Brain microvascular endothelial cell (primary cell): ENCODE results near the gene CCDC9B.

ENCODE experiments used
- DNase-seq: peaks from one replicate; pipeline ENCODE4 v3.0.0-alpha.2; 2020
- H3K27ac ChIP-seq: fragments of 250-450 bp; sonication (Bioruptor Pico); 2 replicates; pipeline ENCODE4 v1.5.1; 2020; ENCODE audit warnings: mild to moderate bottlenecking, moderate library complexity
- H3K27me3 ChIP-seq: fragments of 250-450 bp; sonication (Bioruptor Pico); replicated peaks from 2 replicates; pipeline ENCODE4 v1.5.1; 2020; ENCODE audit warnings: mild to moderate bottlenecking
- H3K36me3 ChIP-seq: fragments of 250-450 bp; sonication (Bioruptor Pico); replicated peaks from 2 replicates; pipeline ENCODE4 v1.5.1; 2020; ENCODE audit warnings: mild to moderate bottlenecking
- H3K4me3 ChIP-seq: 2 replicates; pipeline ENCODE4 v1.5.1; 2011; ENCODE audit warnings: low read depth, mild to moderate bottlenecking, control low read depth, low read length, moderate library complexity
- in situ Hi-C: cut with HindIII; loops from 2 replicates; pipeline ENCODE4 v1.10.0; 2017; ENCODE audit warnings: low sequenced_read_pairs, low pct_ligation_motif_present
- TF ChIP-seq, protein P1 (sequence below): IDR thresholded peaks from 2 replicates; pipeline ENCODE4 v1.5.1; 2011; ENCODE audit warnings: low read depth, mild to moderate bottlenecking, moderate library complexity, low read length, control low read depth, inconsistent platforms; ENCODE audit errors: missing control alignments

CCDC9B gene

DNA sequence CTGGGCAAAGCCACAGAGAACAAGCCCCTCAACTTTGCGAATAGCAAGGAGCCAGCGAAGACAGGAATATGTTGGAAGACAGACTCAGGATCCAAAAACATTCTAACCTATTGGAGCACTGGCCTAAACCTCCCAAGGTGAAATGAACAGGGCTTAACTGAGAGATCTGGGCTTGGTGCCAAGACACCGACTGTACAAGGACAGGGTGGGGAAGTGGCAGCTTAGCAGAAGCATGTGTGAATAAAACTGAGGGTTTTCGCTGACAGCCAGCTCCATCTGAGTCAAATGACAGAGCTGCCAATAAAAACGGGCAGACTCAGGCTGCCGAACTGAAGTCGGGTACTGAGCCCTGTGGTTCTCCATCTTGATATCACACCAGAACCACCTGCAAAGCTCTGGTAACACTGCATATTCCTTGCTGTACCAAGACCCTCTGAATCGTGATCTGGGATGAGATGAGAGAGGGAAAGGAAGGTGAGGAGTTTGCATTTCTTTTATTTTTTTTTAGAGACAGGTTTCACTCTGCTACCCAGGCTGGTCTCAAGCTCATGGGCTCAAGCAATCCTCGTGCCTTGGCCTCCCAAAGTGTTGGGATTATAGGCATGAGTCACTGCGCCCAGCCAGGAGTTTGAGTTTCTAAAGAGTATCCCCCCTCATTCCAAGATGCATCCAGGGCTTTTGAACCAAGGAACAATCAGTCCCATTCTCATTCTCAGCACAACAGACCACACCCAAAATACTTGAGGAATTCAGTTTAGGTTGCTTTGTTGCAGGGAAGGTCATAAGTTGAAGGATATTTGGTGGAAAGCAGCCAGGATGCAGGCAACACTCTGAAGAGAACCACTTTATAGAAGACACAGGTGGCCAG, 27.0 kb downstream of the CCDC9B start:
- TF ChIP-seq, protein P1, sequence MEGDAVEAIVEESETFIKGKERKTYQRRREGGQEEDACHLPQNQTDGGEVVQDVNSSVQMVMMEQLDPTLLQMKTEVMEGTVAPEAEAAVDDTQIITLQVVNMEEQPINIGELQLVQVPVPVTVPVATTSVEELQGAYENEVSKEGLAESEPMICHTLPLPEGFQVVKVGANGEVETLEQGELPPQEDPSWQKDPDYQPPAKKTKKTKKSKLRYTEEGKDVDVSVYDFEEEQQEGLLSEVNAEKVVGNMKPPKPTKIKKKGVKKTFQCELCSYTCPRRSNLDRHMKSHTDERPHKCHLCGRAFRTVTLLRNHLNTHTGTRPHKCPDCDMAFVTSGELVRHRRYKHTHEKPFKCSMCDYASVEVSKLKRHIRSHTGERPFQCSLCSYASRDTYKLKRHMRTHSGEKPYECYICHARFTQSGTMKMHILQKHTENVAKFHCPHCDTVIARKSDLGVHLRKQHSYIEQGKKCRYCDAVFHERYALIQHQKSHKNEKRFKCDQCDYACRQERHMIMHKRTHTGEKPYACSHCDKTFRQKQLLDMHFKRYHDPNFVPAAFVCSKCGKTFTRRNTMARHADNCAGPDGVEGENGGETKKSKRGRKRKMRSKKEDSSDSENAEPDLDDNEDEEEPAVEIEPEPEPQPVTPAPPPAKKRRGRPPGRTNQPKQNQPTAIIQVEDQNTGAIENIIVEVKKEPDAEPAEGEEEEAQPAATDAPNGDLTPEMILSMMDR, result no peak
- Histone ChIP-seq H3K4me3 (no peak overlapping the region), H3K36me3 (no peaks in the 10 kb centered on the region), H3K27me3 (peaks cover 5% of the 10 kb centered on the region), H3K27ac (no peak overlapping the region)
- in situ Hi-C loops, result no loop called here
- no peak for DNase-seq

DNA sequence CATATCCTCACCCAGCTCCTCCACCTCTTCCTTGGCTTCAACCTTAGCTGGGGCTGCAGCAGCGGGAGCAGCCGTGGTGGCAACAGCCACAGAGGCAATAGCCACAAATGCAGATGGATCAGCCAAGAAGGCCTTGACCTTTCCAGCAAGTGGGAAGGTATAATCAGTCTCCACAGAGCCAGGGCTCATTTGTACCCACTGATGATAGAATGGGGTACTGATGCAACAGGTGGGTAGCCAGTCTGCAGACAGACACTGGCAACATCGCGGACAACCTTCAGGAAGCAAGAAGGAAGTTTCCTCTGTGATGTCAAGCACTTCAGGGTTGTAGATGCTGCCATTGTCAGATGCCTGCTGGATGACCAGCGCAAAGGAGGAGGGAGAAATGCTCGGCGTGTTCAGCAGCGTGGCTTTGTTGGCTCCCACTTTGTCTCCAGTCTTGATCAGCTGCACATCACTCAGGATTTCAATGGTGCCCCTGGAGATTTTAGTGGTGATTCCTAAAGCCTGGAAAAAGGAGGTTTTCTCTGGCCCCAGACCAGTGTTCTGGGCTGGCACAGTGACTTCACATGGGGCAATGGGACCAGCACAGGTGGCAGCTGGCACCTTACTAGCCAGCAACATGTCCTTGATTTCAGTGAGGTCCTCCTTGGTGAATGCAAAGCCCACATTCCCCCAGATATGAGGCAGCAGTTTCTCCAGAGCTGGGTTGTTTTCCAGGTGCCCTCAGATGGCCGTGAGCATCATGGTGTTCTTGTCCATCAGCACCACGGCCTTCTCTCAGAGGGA, 28.2 kb downstream of the CCDC9B start:
- H3K4me3 ChIP-seq, result no peak overlapping the region
- in situ Hi-C loops, result no loop called here
- peaks cover 5% of the 10 kb centered on the region for H3K27me3 ChIP-seq
- no peak overlapping the region for H3K27ac ChIP-seq
- H3K36me3 ChIP-seq, result no peaks in the 10 kb centered on the region
- TF ChIP-seq, protein P1, result no peak
- no peak for DNase-seq

DNA sequence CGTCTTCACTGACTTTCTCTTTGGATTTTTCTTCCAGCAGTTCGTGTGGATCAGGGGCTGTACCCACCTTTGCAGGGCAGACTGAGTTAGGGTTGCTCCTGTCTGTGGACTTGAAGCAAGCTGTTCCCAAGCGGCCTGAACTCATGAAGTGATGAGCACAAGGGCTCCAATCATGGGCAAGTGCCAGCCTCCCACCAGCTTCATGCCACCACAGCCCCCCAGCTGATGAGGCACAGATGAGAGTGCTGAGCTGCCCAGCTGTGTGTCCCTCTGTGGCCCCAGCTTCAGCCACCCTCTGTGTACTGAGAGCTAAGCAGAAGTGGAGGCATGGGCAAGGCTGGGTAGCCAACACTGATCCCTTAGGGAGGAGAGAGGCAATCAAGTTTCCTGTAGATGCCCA, 29.7 kb downstream of the CCDC9B start:
- no peak for DNase-seq
- Histone ChIP-seq H3K27ac (no peak overlapping the region), H3K27me3 (peaks cover 5% of the 10 kb centered on the region), H3K36me3 (no peaks in the 10 kb centered on the region), H3K4me3 (no peak overlapping the region)
- in situ Hi-C loops, result no loop called here
- TF ChIP-seq, protein P1, result no peak

DNA sequence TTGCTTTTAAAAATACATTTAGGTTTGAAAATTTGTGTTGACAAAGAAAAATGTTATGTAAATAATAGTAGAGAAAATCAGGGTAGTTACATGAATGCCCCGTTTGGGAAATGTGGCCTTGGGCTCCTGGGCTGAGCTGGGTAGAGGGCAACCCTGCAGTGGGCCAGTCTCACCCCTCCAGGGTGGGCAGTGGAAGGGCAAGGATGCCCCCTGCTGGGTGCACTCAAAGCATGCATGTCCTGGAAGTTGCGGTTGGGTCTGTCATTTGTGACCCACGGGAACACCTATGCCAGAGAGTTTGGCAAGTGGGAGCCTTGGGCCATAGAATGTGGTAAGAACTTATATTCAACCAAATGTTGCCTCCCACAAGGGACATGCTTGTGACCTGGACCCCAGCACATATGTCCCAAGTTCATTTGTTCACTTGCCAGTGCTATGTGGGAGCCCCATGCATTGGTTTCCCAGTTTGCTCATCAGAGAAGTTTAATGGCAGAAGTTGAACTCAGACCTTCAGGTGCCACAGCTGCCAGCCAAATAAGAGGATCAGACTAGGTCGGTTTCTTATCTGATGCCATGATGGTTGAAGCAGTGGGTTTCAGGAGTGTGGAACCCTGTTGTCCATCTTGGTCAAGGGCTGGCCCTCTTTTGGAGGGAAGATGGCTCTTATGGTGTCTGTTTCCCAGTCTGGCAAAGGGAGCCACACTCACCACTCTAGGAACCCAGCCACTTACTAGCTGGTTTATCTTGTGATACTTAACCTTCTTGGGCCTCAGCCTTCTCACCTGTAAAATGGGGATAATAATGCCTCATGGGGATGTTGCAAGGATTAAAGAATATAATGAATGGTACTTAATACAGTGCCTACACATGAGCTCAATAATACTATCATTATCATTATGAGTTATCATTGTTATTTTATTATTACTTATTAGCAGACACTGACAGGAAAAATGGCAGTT, 30.5 kb downstream of the CCDC9B start:
- DNase-seq, result no peak
- in situ Hi-C loops, result no loop called here
- H3K36me3 ChIP-seq, result no peaks in the 10 kb centered on the region
- no peak overlapping the region for H3K4me3 ChIP-seq
- TF ChIP-seq, protein P1, result peak; percentile 87
- H3K27me3 ChIP-seq, result peaks cover 5% of the 10 kb centered on the region
- no peak overlapping the region for H3K27ac ChIP-seq

DNA sequence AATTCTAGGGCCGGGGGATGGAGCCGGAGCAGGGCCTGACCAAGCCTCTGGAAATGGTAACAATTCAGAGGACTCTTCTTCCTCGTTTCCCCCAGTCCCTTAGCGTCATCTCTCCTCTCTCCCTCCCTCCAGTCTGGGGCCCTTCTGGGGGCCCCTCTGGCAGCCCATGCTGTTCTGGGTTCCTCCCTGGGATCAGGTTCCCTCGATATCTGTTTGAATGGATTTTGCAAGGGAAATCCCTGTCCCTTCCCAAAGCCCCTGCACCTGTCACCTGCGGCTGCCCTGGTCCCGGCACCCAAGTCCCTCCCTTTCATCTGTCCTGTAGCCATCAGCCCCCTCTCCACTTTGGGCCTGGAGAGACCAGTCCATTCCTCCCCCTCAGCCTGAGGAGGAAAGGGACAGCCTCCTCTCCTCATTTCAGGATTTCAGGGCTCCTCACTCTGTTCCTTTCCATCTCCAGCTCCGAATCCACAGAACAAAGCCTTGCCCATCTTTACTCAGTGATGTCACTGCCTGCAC, 31.3 kb downstream of the CCDC9B start:
- H3K4me3 ChIP-seq, result no peak overlapping the region
- in situ Hi-C loops, result no loop called here
- TF ChIP-seq, protein P1, result no peak
- peaks cover 5% of the 10 kb centered on the region for H3K27me3 ChIP-seq
- H3K36me3 ChIP-seq, result no peaks in the 10 kb centered on the region
- no peak overlapping the region for H3K27ac ChIP-seq
- no peak for DNase-seq
